Mesodermal cell (in vitro differentiated cells): ENCODE measurements around the gene FBXW8.

Experiments used
- H3K27ac ChIP-seq: 2 replicates; pipeline ENCODE4 v1.7.0; 2013; ENCODE audit warnings: mild to moderate bottlenecking, low read depth, low read length, moderate library complexity; ENCODE audit not compliant: severe bottlenecking
- H3K36me3 ChIP-seq: 2 replicates; pipeline ENCODE4 v1.7.1; 2013; ENCODE audit warnings: mild to moderate bottlenecking, low read length, moderate library complexity; ENCODE audit not compliant: control insufficient read depth, insufficient read depth
- H3K4me1 ChIP-seq: one replicate; pipeline ENCODE4 v1.7.1; 2013; ENCODE audit warnings: mild to moderate bottlenecking, low read length; ENCODE audit not compliant: insufficient read depth, control insufficient read depth, poor library complexity, severe bottlenecking
- H3K4me3 ChIP-seq: 2 replicates; pipeline ENCODE4 v1.7.0; 2013; ENCODE audit warnings: low read length, control low read depth, mild to moderate bottlenecking; ENCODE audit not compliant: insufficient read depth, poor library complexity, severe bottlenecking; ENCODE audit errors: extremely low read depth
- H3K9me3 ChIP-seq: 2 replicates; pipeline ENCODE4 v1.7.1; 2013; ENCODE audit warnings: mild to moderate bottlenecking, low read length, moderate library complexity; ENCODE audit not compliant: control insufficient read depth
- WGBS, 2 experiments: methylation state at CpG; one replicate each; pipeline ENCODE4 v1.1.5; 2013; ENCODE audit warnings: missing lambda C conversion rate in 2 of 2; ENCODE audit not compliant: insufficient coverage in 2 of 2; 5-methylcytosine and 5-hydroxymethylcytosine counted together

FBXW8 gene

DNA sequence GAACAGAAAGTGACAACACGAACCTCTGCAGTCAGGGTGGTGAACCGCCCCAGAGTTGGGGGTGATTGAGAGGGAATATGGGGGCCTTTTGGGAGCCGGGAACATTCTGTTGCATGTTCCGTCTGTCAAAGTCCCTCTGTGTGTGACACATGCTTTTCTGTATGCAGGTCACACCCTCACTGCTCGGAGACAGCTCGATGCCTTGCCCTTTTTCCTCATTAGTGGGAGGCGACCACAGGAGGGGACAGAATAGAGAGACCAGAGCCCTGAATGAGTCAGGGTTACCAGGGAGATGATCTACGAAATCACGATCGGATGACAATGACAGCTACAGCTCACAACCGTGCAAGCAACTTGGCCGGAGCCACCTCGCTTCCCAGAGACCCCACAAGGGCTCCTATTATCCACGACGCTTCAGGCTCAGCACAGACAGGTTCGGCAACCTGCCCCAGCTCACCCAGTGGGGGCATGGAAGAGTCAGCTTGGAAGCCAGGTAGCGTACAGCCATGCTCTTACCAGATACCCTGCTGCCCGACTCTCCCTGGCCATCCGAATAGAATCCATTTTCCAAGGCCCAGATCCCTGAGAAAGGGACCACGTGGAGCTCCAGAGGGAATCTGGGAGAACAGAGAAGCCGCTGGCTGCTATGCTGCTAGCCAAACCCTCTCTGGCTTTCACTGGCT is 149.6 kb downstream of the FBXW8 start:
- H3K9me3 ChIP-seq = no peaks in the 10 kb centered on the region
- H3K27ac ChIP-seq = no peak overlapping the region
- no peaks in the 10 kb centered on the region for H3K36me3 ChIP-seq
- no peak overlapping the region for H3K4me3 ChIP-seq
- peaks cover 18% of the 10 kb centered on the region for H3K4me1 ChIP-seq
- WGBS, 2 experiments = 64 to 72% methylated on average over 16 to 19 of the region's 21 CpGs

DNA sequence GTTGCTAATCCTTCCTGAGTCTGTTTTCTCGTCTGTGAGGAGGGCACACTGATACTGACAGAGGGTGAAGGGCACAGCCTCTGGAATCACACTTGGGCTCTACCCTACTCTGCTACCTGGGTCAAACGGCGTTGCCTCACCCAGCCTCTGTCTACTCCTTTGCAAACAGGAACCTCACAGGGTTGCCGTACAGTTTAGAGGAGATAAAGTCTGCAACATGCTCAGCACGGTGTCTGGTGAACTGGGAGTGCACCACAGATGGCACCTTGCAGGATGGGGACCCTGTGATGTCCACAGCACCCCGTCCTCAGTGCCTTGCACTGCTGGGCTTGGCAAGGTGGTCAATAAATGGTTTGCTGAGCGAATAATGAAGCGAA is 150.2 kb downstream of the FBXW8 start:
- Histone ChIP-seq H3K9me3 (no peaks in the 10 kb centered on the region), H3K4me3 (no peak overlapping the region), H3K27ac (no peak overlapping the region), H3K4me1 (peaks cover 18% of the 10 kb centered on the region), H3K36me3 (no peaks in the 10 kb centered on the region)
- 91 to 94% methylated on average over 7 to 8 of the region's 8 CpGs for whole genome bisulfite sequencing, 2 experiments

DNA sequence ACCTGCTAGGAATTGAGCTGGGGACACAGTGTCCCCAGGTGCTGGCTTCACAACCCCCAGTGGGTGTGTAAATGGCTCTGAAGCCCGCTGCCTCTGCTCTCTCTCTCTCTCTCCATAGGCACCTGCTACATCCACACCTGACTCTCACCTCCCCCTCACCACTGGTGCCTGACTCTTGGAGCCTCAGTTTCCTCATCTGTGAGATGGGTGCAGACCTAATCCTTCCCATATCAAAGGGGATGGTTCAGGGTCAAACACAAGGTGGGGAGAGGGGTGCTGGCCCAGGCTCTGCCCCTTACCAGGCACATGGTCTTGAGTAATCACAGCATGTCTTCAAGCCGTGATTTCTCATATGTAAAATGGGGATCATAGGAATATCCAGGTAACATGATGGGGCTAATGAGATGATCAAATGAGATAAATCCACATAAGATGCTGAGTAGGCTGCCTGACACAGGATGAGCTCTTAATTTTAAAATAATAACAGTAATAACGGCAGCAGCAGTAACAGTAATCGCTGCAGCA is 150.9 kb downstream of the FBXW8 start:
- H3K4me3 ChIP-seq = no peak overlapping the region
- no peaks in the 10 kb centered on the region for H3K9me3 ChIP-seq
- H3K27ac ChIP-seq = no peak overlapping the region
- no peaks in the 10 kb centered on the region for H3K36me3 ChIP-seq
- peaks cover 18% of the 10 kb centered on the region for H3K4me1 ChIP-seq
- 89 to 92% methylated on average over 2 of the region's 4 CpGs for whole genome bisulfite sequencing, 2 experiments

DNA sequence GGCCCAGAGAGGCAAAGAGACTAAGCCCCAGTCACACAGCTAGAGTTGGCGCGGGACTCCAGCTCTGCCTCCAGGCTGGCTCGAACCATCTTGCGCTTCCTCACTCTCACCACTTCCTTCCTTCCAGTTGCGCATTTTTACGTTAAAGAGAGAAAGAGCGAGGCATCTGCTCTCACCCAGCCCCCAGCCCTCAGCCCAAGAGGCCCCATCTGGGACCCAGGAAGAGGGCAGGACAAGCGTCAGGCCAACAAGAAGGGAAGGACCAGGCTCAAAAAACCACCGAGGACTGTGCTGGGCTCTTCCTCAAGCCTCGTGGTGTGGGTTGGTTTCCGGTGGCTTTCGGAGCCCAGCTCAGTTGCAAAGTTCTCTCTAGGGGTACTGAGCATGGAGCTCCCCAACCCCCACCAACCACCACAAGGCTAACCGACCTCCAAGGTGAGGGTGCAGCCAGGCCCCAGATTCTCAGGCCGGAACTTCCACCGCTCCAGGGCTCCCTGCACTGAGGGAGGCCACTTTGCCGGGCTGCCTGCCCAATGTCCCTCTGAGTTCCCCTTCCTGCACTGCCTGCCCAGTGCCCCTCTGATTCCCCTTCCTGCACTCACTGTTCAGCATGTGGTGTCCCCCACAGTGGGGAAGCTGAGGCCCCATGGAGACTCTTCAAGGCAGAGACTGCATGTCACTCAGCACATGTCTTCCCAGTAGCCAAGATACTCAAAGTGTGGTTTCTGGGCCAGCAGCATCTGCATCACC is 152.6 kb downstream of the FBXW8 start:
- Histone ChIP-seq H3K36me3 (no peaks in the 10 kb centered on the region), H3K4me3 (no peak overlapping the region), H3K27ac (no peak overlapping the region), H3K9me3 (no peaks in the 10 kb centered on the region), H3K4me1 (peaks cover 18% of the 10 kb centered on the region)
- 77 to 87% methylated on average over 8 to 12 of the region's 16 CpGs for WGBS, 2 experiments

DNA sequence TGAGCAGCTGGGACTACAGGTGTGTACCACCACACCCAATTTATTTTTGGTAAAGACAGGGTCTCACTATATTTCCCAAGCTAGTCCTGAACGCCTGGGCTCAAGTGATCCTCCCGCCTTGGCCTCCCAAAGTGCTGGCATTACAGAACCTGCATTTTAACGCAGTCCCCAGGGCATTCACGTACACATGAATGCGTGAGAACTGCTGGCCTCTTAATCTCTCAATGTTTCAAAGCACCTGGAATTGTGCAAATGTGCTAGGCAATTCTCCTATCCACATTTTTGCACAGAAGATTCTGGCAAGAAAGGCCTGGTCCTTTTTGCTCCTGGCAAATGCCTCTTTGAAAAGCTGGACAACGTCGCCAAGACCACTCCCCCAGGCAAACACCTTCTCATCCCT is 153.3 kb downstream of the FBXW8 start:
- no peak overlapping the region for H3K27ac ChIP-seq
- peaks cover 18% of the 10 kb centered on the region for H3K4me1 ChIP-seq
- WGBS, 2 experiments = 90 to 91% methylated on average over 7 of the region's 7 CpGs

DNA sequence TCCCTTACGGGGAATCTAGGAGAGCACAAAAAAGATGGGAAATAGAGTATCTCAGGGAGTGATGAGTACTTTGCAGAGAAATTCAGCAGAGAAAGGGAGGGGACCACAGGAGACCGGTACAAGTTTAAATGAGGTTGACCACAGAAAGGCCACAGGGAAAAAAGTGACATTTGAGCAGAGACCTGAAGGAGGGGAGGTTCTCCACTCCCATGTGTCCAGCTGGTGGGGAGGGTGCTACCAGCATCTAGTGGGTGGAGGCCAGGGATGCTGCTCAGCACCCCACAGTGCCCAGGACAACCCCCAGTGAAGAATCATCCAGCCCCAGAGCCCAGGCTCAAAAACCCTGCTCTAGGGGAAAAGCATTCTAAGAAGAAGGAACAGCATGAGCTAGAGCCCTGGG is 153.8 kb downstream of the FBXW8 start:
- Histone ChIP-seq H3K9me3 (no peaks in the 10 kb centered on the region), H3K36me3 (no peaks in the 10 kb centered on the region), H3K4me3 (no peak overlapping the region), H3K4me1 (peaks cover 18% of the 10 kb centered on the region), H3K27ac (no peak overlapping the region)
- WGBS, 2 experiments = 86 to 100% methylated on average over 2 of the region's 2 CpGs

More for the DNA sequence above, 153.3 kb downstream of the FBXW8 start:
- H3K4me3 ChIP-seq = no peak overlapping the region
- no peaks in the 10 kb centered on the region for H3K9me3 ChIP-seq
- H3K36me3 ChIP-seq = no peaks in the 10 kb centered on the region

DNA sequence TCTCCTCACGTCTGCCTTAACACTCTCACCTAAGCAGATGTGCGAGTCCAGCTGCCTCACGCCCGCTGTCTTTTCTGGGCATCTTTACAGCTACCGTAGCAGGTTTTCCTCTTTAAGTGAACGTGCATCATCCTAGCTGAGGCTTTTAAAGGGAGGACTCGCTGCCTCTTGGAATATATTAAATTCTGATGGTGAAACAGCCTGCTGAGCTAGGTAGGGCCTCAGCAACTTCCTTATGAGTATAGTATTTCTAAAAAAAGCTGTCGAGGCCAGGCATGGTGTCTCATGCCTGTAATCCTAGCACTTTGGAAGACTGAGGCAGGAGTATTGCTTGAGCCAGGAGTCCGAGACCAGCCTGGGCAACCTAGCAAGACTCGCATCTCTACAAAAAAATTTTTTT is 156.3 kb downstream of the FBXW8 start:
- Histone ChIP-seq H3K4me1 (peaks cover 7% of the 10 kb centered on the region), H3K27ac (no peak overlapping the region), H3K4me3 (no peak overlapping the region), H3K36me3 (no peaks in the 10 kb centered on the region), H3K9me3 (no peaks in the 10 kb centered on the region)
- WGBS, 2 experiments = 87 to 94% methylated on average over 8 to 9 of the region's 10 CpGs

DNA sequence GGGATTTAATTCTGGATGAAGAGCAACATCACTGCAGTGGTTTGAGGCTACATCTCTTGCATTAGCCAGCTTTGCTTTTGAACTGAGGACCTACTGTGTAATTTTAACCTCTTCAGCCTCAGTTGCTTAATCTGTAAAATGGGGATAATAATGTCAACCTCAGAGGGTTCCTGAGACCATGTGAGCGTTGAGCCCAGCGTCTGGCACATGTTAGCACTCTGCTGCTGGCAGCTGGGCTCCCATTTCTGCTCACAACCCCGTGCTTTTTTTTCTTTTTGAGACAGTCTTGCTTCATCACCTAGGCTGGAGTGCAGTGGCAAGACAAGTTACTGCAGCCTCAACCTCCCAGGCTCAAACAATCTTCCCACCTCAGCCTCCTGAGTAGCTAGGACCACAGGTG is 156.9 kb downstream of the FBXW8 start:
- Histone ChIP-seq H3K9me3 (no peaks in the 10 kb centered on the region), H3K4me3 (no peak overlapping the region), H3K4me1 (peaks cover 7% of the 10 kb centered on the region), H3K36me3 (no peaks in the 10 kb centered on the region), H3K27ac (no peak overlapping the region)
- WGBS, 2 experiments = 95 to 100% methylated on average over 2 to 3 of the region's 3 CpGs

DNA sequence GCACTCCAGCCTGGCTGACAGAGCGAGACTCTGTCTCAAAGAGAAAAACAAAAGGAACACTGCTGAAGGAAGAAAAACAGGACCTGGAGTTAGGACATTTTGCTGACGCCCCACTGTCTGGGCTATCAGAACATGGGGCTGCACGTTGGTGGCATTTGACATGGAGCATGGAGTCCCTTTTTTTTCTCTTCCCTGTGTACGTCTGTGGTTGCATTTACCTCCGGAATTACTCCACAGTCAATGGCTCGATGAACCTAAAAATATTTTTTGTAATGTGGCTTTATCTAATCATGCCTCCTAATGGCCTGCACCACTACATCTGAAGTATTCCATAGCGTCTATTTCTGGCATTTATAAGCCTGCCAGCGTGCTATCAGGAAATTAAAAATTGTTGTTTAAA is 157.7 kb downstream of the FBXW8 start:
- peaks cover under 1% of the 10 kb centered on the region for H3K4me1 ChIP-seq
- no peak overlapping the region for H3K4me3 ChIP-seq
- no peaks in the 10 kb centered on the region for H3K9me3 ChIP-seq
- WGBS, 2 experiments = 90% methylated on average over 4 of the region's 8 CpGs
- no peak overlapping the region for H3K27ac ChIP-seq
- no peaks in the 10 kb centered on the region for H3K36me3 ChIP-seq

DNA sequence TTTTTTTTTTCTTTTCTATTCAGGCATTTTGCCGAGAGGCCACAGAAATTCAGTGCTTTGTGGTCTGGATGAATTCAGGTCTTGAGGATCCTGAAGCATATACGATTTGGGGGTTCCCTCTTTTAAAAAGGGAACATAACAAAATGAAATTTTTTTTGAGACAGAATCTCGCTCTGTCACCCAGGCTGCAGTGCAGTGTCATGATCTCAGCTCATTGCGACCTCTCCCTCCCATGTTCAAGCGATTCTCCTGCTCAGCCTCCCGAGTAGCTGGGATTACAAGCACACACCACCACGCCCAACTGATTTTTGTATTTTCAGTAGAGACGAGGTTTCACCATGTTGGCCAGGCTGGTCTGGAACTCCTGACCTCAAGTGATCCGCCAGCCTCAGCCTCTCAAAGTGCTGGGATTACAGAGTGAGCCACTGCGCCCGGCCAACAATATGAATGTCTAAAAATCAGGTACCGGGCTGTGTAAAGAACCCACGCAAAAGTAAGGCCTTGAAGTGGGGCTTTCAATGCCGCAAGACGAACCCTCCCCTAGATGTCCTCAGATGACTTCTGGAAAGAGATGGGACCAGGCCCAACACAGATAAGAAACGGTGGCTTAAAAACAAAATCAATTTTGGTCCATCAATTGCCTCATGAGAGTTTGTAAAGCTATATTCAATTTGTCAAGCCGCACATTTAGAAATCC is 158.5 kb downstream of the FBXW8 start:
- no peak overlapping the region for H3K27ac ChIP-seq
- H3K4me1 ChIP-seq = no peaks in the 10 kb centered on the region
- H3K9me3 ChIP-seq = no peaks in the 10 kb centered on the region
- no peaks in the 10 kb centered on the region for H3K36me3 ChIP-seq
- H3K4me3 ChIP-seq = no peak overlapping the region
- 90 to 94% methylated on average over 14 of the region's 17 CpGs for WGBS, 2 experiments
